Natural killer cell treated with Interleukin-12 subunit alpha and Interleukin-12 subunit beta and Interleukin-15 and Interleukin-18, amount 100 ng/mL, for 72 hours (primary cell): Measurements from ENCODE around the gene RHCE. TPM values are rescaled to one million over a fixed set of nuclear protein-coding genes. Genes with fewer than 3 reads are reported as not detected.
"Not testable (repeated sequence)": the region's sequence is repeated elsewhere in the genome, so short reads cannot be mapped to it uniquely, and the experiment has no call there.

Source experiments
- ATAC-seq, 2 donors: fragments of 150-1000 bp; cut with Tn5 transposase in 1 of 2; sonication (Bioruptor Pico), chemical (Tn5 transposase) in 1 of 2; 2 replicates each; pipeline ENCODE4 v1.10.0; 2021
- DNase-seq: peaks from one replicate; pipeline ENCODE4 v3.0.0; 2022; ENCODE audit warnings: low spot score
- H3K27ac Mint-ChIP-seq, 2 donors: 1 replicate in 1 of 2; 2 replicates in 1 of 2; pipeline ENCODE4 v1.8.0; 2022; ENCODE audit warnings: mixed read lengths in 2 of 2, mild to moderate bottlenecking in 1 of 2, moderate library complexity in 1 of 2
- H3K27me3 Mint-ChIP-seq, 2 donors: 1 replicate in 1 of 2; 2 replicates in 1 of 2; pipeline ENCODE4 v1.8.0; 2022; ENCODE audit warnings: mixed read lengths in 2 of 2
- H3K36me3 Mint-ChIP-seq: one replicate; pipeline ENCODE4 v1.8.0; 2022; ENCODE audit warnings: mixed read lengths
- H3K4me1 Mint-ChIP-seq, 2 donors: 1 replicate in 1 of 2; 2 replicates in 1 of 2; pipeline ENCODE4 v1.8.0; 2022; ENCODE audit warnings: low read depth in 2 of 2, mixed read lengths in 2 of 2, mild to moderate bottlenecking in 1 of 2
- H3K4me3 Mint-ChIP-seq: one replicate; pipeline ENCODE4 v1.8.0; 2022; ENCODE audit warnings: mixed read lengths
- H3K9me3 Mint-ChIP-seq: 2 replicates; pipeline ENCODE4 v1.8.0; 2022; ENCODE audit warnings: mixed read lengths
- total RNA-seq, 2 donors: library from RNA; stranded (reverse); gene quantifications; one replicate each; pipeline ENCODE4 v1.2.3, GENCODE V29; 2022

RHCE gene
- total RNA-seq, 2 donors from 2014 or later = not detected

- peaks cover 14 to 36% of the 10 kb centered on the region in 2 donors for H3K4me1 Mint-ChIP-seq
- H3K4me3 Mint-ChIP-seq = peak overlapping the region; percentile 93
- not testable (repeated sequence) for H3K36me3 Mint-ChIP-seq, H3K9me3 Mint-ChIP-seq, DNase-seq, H3K27me3 Mint-ChIP-seq
- peak overlapping the region; percentile 81 to 85 for H3K27ac Mint-ChIP-seq
- ATAC-seq = peak; percentile 72 to 79
Observed at GRCh38 chr1:25337483-25338187, 83.0 kb downstream of the RHCE start.

GRCh38 chr1:25336922-25337354 is 83.7 kb downstream of the RHCE start:
- DNase-seq, H3K9me3 Mint-ChIP-seq, H3K36me3 Mint-ChIP-seq, H3K27me3 Mint-ChIP-seq: not testable (repeated sequence)
- peak in 1 of 2 donors; percentile 44 for ATAC-seq
- Mint-ChIP-seq H3K4me3 (peak overlapping the region; percentile 92), H3K4me1 (peaks cover 14 to 32% of the 10 kb centered on the region in 2 donors), H3K27ac (peak overlapping the region; percentile 76 to 88)

GRCh38 chr1:25329950-25330349 is 90.7 kb downstream of the RHCE start:
- H3K9me3 Mint-ChIP-seq, DNase-seq, H3K27me3 Mint-ChIP-seq, H3K36me3 Mint-ChIP-seq: not testable (repeated sequence)
- Mint-ChIP-seq H3K4me3 (peak overlapping the region; percentile 63), H3K27ac (peak overlapping the region in 1 of 2 donors; percentile 70), H3K4me1 (peaks cover 0 to 18% of the 10 kb centered on the region in 2 donors)
- ATAC-seq = peak in 1 of 2 donors; percentile 83

- not testable (repeated sequence) for H3K27me3 Mint-ChIP-seq, DNase-seq, H3K9me3 Mint-ChIP-seq, H3K36me3 Mint-ChIP-seq, ATAC-seq
- peak overlapping the region; percentile 63 for H3K4me3 Mint-ChIP-seq
- H3K4me1 Mint-ChIP-seq = peaks cover 0 to 18% of the 10 kb centered on the region in 2 donors
- peak overlapping the region in 1 of 2 donors; percentile 70 for H3K27ac Mint-ChIP-seq
Observed at GRCh38 chr1:25329336-25329735, 91.3 kb downstream of the RHCE start.

GRCh38 chr1:25328791-25329185 is 91.8 kb downstream of the RHCE start:
- not testable (repeated sequence) for DNase-seq, H3K27me3 Mint-ChIP-seq, H3K36me3 Mint-ChIP-seq, ATAC-seq, H3K27ac Mint-ChIP-seq, H3K9me3 Mint-ChIP-seq, H3K4me3 Mint-ChIP-seq
- H3K4me1 Mint-ChIP-seq = peaks cover 0 to 18% of the 10 kb centered on the region in 2 donors

- H3K4me3 Mint-ChIP-seq, H3K9me3 Mint-ChIP-seq, H3K27me3 Mint-ChIP-seq, H3K36me3 Mint-ChIP-seq, H3K27ac Mint-ChIP-seq, DNase-seq: not testable (repeated sequence)
- peaks cover 0 to 16% of the 10 kb centered on the region in 2 donors for H3K4me1 Mint-ChIP-seq
- peak in 1 of 2 donors; percentile 90 for ATAC-seq
Observed at GRCh38 chr1:25327864-25328790, 92.5 kb downstream of the RHCE start.

- H3K27me3 Mint-ChIP-seq, H3K4me3 Mint-ChIP-seq, H3K9me3 Mint-ChIP-seq, H3K4me1 Mint-ChIP-seq, H3K36me3 Mint-ChIP-seq, H3K27ac Mint-ChIP-seq, DNase-seq, ATAC-seq: not testable (repeated sequence)
Observed at GRCh38 chr1:25324407-25324806, 96.2 kb downstream of the RHCE start.

- not testable (repeated sequence) for H3K4me1 Mint-ChIP-seq, DNase-seq, H3K9me3 Mint-ChIP-seq, H3K36me3 Mint-ChIP-seq, H3K27me3 Mint-ChIP-seq, ATAC-seq, H3K27ac Mint-ChIP-seq, H3K4me3 Mint-ChIP-seq
Observed at GRCh38 chr1:25322127-25322526, 98.5 kb downstream of the RHCE start.

GRCh38 chr1:25320314-25320938 is 100.2 kb downstream of the RHCE start:
- not testable (repeated sequence) for H3K36me3 Mint-ChIP-seq, H3K4me3 Mint-ChIP-seq, DNase-seq, H3K9me3 Mint-ChIP-seq, ATAC-seq, H3K27me3 Mint-ChIP-seq, H3K27ac Mint-ChIP-seq, H3K4me1 Mint-ChIP-seq

- not testable (repeated sequence) for H3K4me3 Mint-ChIP-seq, ATAC-seq, H3K27me3 Mint-ChIP-seq, DNase-seq, H3K9me3 Mint-ChIP-seq, H3K27ac Mint-ChIP-seq, H3K4me1 Mint-ChIP-seq, H3K36me3 Mint-ChIP-seq
Observed at GRCh38 chr1:25312806-25313470, 107.7 kb downstream of the RHCE start.

Other genes starting within 250 kb of the RHCE start
- gene SYF2, start 188.3 kb downstream of the RHCE start, total RNA-seq = 10 to 100 TPM; 27.0 to 32.7 TPM
- 100 to 1,000 TPM; 117 to 171 TPM for gene RSRP1, start 173.4 kb downstream of the RHCE start, total RNA-seq
- not detected for gene RHD, start 148.3 kb downstream of the RHCE start, total RNA-seq
- 100 to 1,000 TPM in 1 of 2 donors, 10 to 100 TPM in 1; 73.1 to 125 TPM for gene TMEM50A, start 82.5 kb downstream of the RHCE start, total RNA-seq
- 10 to 100 TPM; 15.8 to 18.8 TPM for gene MACO1, start 10.1 kb upstream of the RHCE start, total RNA-seq
- 1 to 10 TPM; 2.4 to 4.1 TPM for gene LDLRAP1, start 122.8 kb upstream of the RHCE start, total RNA-seq
- 1 to 10 TPM in 1 of 2 donors, under 1 TPM in 1; 0.88 to 2.5 TPM for gene MAN1C1, start 196.0 kb upstream of the RHCE start, total RNA-seq